Activated CD4-positive, CD25-positive, alpha-beta regulatory T cell (primary cell): ENCODE measurements around the gene AR.

Source experiments
- DNase-seq, 4 experiments: peaks; one replicate each; lab custom pipeline; 2025; lab: John Stamatoyannopoulos, UW

AR gene, protein sequence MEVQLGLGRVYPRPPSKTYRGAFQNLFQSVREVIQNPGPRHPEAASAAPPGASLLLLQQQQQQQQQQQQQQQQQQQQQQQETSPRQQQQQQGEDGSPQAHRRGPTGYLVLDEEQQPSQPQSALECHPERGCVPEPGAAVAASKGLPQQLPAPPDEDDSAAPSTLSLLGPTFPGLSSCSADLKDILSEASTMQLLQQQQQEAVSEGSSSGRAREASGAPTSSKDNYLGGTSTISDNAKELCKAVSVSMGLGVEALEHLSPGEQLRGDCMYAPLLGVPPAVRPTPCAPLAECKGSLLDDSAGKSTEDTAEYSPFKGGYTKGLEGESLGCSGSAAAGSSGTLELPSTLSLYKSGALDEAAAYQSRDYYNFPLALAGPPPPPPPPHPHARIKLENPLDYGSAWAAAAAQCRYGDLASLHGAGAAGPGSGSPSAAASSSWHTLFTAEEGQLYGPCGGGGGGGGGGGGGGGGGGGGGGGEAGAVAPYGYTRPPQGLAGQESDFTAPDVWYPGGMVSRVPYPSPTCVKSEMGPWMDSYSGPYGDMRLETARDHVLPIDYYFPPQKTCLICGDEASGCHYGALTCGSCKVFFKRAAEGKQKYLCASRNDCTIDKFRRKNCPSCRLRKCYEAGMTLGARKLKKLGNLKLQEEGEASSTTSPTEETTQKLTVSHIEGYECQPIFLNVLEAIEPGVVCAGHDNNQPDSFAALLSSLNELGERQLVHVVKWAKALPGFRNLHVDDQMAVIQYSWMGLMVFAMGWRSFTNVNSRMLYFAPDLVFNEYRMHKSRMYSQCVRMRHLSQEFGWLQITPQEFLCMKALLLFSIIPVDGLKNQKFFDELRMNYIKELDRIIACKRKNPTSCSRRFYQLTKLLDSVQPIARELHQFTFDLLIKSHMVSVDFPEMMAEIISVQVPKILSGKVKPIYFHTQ

DNA sequence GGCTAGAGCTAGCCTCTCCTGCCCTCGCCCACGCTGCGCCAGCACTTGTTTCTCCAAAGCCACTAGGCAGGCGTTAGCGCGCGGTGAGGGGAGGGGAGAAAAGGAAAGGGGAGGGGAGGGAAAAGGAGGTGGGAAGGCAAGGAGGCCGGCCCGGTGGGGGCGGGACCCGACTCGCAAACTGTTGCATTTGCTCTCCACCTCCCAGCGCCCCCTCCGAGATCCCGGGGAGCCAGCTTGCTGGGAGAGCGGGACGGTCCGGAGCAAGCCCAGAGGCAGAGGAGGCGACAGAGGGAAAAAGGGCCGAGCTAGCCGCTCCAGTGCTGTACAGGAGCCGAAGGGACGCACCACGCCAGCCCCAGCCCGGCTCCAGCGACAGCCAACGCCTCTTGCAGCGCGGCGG, at the start of gene AR:
Gene AR (plus strand): TSS at position 204 of the 400 bp plus-strand sequence. CDS start 1,126 bp downstream, outside the sequence.
- no peak for DNase-seq

DNA sequence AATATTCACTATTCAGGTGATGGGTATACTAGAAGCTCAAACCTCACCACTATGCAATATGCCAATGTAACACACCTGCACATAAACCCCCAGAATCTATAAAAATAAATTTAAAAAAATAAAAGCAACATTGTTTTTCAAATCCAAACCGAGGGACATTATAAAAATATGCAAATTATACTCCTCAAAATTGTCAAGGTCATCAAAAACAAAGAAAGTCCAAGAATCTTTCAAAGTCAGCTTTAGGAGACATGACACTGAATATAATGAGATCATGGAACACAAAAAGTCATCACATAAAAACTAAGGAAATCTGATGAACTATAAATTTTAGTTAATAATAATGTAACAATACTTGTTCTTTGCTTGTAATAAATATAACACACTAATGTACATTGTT, 43.2 kb upstream of the AR start:
- DNase-seq: no peak

DNA sequence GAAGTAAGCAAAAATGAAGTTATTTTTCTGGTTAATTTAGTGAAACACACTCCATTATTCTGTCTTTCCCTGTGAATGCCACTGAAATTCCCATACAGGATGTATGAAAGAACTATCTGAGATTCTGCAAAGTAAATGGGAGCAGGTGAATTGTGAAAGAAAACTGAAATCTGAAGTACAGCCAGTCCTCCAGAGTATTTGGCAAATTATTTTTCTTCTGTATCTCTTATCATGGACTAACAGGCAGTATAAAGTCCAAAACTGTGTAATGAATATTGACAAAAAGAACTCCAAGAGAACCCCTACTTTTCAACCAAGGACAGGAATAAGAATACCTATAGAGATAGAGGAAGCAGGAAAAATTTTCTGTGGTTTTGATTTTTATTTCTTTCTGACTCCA, 40.8 kb upstream of the AR start:
- no peak for DNase-seq

DNA sequence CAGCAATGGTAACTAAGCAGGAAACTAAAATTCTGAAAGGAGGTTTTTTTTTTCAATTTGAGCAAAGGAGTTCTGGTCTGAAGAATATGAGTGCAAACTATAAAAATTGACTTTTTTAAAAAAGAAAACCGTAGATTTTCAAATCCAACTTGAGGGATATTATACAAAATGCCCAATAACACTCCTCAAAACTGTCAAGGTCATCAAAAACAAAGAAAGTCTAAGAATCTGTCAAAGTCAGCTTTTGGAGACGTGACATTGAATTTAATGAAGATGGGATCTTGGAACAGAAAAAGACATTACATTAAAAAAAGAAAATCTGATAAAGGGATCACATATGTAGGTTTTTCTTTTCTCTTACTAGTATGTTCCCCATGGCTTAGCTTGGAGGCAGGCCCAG, 40.4 kb upstream of the AR start:
- no peak for DNase-seq

DNA sequence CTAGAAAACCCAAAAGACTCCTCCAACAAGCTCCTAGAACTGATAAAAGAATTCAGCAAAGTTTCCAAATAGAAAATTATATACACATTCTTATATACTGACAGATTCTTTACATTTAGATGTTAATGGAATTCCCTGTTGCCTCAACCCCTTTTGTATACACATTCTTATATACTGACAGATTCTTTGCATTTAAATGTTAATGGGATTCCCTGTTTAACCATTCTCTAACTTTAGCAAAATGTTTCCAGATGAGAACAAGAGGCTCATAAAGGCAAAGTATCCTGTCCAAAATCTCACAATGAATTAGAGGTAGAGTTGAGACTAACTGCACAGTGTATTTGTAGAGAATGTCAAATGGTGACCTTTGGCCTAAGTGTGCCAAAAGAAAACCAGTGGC, 23.1 kb upstream of the AR start:
- no peak for DNase-seq

DNA sequence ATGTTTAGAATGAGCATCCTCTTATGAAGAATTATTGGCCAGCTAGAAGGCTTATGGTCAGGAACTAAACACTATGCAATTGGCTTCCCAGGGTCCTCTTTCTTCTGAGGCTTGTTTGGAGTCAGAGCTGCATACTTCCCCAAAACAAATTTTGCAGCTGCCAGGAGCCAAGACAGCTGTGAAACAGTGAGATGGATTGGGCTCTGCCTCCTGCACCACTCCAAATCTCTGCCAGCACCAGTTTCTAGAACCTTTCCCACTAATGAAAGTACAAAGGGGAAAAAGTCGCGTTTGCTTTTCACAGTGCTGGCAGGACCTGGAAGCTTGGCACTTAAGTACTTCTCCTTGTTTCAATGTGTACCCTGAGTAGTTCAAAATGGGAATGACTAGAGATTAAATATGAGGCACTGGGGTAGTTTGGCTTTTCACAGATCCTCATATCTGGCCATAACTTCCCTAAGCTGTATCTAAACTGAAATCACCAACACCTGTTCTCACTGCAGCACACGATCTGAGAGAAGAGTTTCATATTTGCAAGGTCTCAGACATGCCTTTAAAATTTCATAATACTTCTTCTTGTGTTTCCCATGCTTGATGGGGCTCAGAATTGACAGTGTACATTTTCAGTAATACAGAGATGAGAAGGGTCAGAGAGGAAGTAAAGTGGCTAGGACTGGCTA, 20.7 kb upstream of the AR start:
- no peak for DNase-seq

DNA sequence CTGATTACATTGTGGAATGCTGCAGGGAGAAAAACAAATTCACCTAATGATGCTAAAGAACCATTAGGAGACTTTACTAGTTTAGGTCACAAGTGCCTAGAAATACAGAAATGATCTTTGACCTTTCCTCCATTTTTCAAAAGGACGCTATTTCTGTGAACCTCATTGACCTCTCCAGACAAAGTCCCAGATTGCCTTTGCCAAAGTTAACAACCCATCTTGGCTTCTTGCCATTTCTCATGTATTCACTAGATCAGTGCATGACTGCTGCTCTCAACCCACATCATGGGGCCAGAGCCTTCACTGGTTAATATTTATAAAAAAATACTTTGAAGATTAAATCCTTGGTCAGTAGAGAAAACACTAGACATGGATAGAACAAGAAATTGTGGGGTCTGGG, 19.9 kb upstream of the AR start:
- no peak for DNase-seq

DNA sequence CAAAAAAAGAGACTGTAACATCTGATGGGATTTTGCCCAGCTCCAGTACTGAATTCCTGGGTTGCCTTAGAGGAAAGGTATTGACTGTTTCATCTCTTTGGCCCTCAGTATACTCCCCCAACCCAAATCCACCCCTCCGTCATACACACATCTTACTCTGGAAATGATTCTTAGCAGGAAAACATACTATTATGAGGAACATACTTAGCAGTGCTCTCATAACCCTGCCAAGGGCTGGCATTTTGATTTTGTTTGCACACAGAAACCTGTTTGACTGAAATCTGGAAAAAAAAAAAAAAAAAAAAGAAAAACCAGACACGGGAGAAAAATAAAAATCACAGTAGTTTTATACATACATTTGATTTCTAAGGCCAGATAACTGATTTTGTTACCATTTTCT, 19.4 kb upstream of the AR start:
- DNase-seq: no peak

DNA sequence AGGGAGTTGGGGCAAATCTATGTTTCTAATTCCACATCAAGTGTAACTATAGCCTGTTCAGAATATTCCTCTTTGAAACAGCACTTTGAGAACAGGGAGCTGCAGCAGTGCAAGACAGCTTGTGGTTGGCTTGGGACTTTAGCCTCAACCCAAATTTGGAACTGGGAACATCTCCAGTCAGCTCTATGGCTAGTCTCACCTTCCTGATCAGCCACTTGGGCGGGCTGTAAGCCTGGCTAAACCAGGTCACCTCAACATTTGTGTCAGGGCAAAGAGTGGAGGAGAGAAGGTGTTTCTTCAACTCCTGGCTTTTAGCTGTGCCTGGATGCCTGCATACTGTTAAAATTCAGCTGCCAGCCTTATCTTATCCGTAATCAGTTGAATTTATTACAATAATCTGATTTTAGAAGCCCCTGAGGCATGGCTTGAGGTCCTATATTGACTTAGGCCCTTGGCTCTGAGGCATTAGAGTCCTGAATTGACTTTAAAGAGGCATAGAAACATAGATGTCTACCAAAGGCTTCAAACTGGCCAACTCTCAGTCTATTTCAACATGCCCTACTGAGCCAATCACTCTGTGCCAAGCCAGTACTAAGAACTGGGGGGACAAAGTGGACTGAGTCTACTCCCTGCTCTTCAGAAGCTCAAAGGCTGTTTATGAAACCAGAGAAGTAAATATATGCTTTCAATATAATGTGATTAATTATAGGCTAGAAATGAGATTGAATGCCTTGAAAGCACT, 18.7 kb upstream of the AR start:
- no peak for DNase-seq

DNA sequence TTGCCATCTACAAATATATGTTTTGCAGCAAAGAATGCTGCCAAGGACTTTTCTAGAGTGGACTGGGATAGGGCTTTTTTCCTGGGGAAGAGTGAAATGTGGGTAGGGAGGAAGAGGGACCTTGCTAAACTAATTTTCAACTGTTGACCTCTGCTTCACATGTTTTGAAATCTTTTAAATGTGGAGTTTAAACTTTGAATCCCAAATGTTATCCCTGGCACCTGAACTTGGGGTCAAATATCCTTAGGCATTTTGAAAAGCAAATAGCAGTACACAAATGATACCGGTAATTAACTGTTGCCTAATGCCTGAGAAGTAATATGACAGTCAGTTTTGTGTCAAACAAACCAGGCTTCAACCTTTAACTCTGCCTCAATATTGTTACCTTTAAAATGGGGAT, 7.3 kb upstream of the AR start:
- DNase-seq: no peak

DNA sequence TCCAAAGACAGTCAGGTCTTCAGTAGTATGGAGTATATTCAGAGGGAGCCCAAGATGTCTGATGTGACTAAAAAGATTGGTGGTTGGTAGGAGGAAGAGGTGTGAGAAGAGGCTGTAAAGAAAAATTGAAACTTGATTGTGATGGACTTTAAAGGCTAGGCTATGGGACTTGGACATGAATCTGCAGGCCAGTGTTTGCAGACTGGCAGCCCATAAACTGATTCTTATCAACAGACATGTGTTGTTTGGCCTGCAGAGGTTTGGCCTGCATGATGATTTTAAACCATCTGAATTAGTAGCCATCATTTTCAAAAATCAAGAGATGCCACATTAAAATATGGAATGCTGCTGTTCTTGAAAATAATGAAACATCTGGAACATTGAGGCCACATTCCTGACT, 5.4 kb upstream of the AR start:
- no peak for DNase-seq

DNA sequence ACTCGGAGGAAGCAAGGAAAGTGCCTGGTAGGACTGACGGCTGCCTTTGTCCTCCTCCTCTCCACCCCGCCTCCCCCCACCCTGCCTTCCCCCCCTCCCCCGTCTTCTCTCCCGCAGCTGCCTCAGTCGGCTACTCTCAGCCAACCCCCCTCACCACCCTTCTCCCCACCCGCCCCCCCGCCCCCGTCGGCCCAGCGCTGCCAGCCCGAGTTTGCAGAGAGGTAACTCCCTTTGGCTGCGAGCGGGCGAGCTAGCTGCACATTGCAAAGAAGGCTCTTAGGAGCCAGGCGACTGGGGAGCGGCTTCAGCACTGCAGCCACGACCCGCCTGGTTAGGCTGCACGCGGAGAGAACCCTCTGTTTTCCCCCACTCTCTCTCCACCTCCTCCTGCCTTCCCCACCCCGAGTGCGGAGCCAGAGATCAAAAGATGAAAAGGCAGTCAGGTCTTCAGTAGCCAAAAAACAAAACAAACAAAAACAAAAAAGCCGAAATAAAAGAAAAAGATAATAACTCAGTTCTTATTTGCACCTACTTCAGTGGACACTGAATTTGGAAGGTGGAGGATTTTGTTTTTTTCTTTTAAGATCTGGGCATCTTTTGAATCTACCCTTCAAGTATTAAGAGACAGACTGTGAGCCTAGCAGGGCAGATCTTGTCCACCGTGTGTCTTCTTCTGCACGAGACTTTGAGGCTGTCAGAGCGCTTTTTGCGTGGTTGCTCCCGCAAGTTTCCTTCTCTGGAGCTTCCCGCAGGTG, 637 bp downstream of the AR start:
- DNase-seq: no peak

DNA sequence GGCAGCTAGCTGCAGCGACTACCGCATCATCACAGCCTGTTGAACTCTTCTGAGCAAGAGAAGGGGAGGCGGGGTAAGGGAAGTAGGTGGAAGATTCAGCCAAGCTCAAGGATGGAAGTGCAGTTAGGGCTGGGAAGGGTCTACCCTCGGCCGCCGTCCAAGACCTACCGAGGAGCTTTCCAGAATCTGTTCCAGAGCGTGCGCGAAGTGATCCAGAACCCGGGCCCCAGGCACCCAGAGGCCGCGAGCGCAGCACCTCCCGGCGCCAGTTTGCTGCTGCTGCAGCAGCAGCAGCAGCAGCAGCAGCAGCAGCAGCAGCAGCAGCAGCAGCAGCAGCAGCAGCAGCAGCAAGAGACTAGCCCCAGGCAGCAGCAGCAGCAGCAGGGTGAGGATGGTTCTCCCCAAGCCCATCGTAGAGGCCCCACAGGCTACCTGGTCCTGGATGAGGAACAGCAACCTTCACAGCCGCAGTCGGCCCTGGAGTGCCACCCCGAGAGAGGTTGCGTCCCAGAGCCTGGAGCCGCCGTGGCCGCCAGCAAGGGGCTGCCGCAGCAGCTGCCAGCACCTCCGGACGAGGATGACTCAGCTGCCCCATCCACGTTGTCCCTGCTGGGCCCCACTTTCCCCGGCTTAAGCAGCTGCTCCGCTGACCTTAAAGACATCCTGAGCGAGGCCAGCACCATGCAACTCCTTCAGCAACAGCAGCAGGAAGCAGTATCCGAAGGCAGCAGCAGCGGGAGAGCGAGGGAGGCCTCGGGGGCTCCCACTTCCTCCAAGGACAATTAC, 1.4 kb downstream of the AR start:
- DNase-seq: no peak

DNA sequence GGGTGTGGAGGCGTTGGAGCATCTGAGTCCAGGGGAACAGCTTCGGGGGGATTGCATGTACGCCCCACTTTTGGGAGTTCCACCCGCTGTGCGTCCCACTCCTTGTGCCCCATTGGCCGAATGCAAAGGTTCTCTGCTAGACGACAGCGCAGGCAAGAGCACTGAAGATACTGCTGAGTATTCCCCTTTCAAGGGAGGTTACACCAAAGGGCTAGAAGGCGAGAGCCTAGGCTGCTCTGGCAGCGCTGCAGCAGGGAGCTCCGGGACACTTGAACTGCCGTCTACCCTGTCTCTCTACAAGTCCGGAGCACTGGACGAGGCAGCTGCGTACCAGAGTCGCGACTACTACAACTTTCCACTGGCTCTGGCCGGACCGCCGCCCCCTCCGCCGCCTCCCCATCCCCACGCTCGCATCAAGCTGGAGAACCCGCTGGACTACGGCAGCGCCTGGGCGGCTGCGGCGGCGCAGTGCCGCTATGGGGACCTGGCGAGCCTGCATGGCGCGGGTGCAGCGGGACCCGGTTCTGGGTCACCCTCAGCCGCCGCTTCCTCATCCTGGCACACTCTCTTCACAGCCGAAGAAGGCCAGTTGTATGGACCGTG, 2.2 kb downstream of the AR start:
- DNase-seq: no peak

DNA sequence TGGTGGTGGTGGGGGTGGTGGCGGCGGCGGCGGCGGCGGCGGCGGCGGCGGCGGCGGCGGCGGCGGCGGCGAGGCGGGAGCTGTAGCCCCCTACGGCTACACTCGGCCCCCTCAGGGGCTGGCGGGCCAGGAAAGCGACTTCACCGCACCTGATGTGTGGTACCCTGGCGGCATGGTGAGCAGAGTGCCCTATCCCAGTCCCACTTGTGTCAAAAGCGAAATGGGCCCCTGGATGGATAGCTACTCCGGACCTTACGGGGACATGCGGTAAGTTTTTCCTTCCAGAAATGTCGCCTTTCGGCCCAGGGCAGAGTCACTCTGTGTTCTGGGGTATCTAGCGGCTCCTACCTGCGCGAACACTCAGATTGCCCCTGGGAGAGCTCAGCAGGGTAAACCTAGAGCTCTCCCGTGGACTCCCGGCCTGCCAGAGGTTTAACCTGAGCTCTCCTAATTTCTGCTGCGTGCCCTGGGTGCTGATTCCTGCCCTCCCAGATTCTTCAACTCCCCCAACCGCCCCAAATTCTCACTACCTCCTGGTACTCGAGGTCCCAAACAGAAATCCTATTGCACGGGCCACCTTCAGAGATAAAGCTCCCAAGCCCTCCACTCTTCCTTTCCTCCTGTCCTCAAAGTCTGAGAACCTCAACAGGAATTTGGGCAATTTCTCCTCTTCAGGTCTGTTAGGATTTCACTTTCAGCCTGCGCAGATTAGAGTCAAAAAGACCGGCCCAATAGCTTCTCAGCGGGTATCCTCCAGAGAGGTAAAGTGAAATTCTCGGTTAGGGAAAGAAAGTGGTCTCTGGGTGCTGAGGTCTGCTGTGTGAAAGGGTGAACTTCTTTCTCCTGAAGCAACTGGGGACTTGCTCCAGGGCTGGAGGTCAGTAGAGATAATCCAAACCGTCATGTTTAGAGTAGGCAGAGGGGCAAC, 2.9 kb downstream of the AR start:
- DNase-seq: no peak

DNA sequence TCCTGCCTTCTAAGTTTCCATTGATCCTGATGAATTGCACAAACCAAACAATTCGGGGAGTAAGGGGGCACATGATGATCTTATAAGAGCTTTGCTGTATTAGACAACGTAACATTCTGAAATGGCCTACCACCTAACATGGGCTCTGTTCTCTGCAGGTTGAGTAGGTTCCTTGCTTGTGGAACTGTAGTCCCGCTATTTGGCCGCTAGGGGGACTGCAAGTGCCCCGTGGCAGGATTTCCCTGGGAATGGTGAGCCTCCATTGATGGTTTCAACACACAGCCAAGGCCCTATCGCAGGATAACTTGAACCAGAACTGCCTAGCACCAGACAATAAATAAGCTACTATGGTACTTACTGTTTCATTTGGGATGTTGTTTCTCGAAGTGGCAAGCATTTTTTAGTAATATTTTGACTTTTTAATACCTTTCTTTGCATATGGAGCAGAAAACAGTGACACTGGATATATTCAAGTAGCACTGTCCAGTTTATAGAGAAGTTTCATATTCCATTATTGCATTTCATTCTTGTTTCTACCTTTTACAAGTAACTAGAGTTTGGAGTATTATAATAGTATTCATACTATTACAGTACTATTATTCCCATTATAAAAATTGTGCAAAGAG, 11.9 kb downstream of the AR start:
- DNase-seq: no peak

DNA sequence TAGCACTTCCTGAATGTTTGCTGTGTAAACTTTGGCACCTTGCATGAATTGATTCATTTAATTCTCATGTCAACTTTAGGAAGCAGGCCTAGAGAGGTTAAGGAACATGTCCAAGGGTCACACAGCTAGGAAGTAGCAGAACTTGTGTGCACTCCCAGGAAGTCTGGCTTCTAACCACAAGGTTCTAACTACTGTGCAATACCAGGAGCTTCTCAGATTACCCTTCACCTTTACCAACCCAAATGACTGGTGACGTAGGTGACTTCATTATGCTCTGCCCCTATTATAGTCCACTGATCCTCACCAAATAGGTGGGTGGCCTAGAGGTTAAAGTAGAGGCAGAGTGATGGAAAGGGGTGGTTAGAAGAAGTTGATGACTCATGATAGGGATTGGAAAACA, 14.4 kb downstream of the AR start:
- DNase-seq: no peak
